C4-2B (cell line): ENCODE measurements around the gene ZBP1.
"Not testable (repeated sequence)": the region's sequence is repeated elsewhere in the genome, so short reads cannot be mapped to it uniquely, and the experiment has no call there.

ENCODE experiments used
- H3K27ac ChIP-seq: fragments of 450-650 bp; 2 replicates; pipeline ENCODE4 v1.5.1; 2017
- ZFX ChIP-seq: fragments of 450-650 bp; IDR thresholded peaks from 2 replicates; pipeline ENCODE4 v1.6.1; 2017
- TF ChIP-seq, protein P1 (sequence below): fragments of 450-650 bp; conservative IDR thresholded peaks from 2 replicates; pipeline ENCODE4 v1.5.1; 2017; ENCODE audit warnings: mild to moderate bottlenecking

Gene ZBP1

DNA sequence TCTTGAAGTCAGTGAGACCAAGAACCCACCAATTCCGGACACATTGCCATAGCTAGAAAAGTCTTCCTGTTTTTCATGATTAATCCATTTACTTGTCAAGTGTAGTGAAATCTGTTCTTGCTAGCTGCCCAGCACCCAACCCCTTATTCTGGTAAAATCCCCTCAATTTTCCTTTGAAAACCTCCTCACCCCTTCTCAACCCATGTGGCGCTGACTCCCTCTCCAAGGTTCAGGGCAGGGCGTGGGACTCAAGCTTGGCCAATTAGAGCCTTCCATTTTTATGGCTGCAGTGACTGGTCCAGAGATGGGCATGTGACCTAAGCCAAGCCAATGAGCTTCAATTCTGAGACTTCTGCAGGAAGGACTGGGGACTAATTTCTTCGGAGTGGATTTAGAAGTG, 9.8 kb upstream of the ZBP1 start:
- H3K27ac ChIP-seq = no peak overlapping the region

DNA sequence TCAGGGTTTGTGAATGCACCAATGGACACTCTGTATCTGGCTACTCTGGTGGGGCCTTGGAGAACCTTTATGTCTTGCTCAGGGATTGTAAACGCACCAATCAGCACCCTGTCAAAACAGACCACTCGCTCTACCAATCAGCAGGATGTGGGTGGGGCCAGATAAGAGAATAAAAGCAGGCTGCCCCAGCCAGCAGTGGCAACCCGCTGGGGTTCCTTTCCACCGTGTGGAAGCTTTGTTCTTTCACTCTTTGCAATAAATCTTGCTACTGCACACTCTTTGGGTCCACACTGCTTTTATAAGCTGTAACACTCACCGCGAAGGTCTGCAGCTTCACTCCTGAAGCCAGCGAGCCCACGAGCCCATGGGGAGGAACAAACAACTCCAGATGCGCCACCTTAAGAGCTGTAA, 9.3 kb upstream of the ZBP1 start:
- not testable (repeated sequence) for H3K27ac ChIP-seq

More for the DNA sequence above, 9.8 kb upstream of the ZBP1 start:
- TF ChIP-seq, protein P1, sequence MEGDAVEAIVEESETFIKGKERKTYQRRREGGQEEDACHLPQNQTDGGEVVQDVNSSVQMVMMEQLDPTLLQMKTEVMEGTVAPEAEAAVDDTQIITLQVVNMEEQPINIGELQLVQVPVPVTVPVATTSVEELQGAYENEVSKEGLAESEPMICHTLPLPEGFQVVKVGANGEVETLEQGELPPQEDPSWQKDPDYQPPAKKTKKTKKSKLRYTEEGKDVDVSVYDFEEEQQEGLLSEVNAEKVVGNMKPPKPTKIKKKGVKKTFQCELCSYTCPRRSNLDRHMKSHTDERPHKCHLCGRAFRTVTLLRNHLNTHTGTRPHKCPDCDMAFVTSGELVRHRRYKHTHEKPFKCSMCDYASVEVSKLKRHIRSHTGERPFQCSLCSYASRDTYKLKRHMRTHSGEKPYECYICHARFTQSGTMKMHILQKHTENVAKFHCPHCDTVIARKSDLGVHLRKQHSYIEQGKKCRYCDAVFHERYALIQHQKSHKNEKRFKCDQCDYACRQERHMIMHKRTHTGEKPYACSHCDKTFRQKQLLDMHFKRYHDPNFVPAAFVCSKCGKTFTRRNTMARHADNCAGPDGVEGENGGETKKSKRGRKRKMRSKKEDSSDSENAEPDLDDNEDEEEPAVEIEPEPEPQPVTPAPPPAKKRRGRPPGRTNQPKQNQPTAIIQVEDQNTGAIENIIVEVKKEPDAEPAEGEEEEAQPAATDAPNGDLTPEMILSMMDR = no peak
- no peak for TF ChIP-seq ZFX

DNA sequence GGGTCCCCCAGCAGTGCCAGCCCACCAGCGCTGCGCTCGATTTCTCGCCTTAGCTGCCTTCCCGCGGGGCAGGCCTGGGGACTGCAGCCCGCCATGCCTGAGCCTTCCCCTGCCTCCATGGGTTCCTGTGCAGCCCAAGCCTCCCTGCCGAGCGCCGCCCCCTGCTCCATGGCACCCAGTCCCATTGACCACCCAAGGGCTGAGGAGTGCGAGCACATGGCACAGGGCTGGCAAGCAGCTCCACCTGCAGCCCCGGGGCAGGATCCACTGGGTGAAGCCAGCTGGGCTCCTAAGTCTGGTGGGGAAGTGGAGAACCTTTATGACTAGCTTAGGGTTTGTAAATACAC, 8.7 kb upstream of the ZBP1 start:
- H3K27ac ChIP-seq = not testable (repeated sequence)

DNA sequence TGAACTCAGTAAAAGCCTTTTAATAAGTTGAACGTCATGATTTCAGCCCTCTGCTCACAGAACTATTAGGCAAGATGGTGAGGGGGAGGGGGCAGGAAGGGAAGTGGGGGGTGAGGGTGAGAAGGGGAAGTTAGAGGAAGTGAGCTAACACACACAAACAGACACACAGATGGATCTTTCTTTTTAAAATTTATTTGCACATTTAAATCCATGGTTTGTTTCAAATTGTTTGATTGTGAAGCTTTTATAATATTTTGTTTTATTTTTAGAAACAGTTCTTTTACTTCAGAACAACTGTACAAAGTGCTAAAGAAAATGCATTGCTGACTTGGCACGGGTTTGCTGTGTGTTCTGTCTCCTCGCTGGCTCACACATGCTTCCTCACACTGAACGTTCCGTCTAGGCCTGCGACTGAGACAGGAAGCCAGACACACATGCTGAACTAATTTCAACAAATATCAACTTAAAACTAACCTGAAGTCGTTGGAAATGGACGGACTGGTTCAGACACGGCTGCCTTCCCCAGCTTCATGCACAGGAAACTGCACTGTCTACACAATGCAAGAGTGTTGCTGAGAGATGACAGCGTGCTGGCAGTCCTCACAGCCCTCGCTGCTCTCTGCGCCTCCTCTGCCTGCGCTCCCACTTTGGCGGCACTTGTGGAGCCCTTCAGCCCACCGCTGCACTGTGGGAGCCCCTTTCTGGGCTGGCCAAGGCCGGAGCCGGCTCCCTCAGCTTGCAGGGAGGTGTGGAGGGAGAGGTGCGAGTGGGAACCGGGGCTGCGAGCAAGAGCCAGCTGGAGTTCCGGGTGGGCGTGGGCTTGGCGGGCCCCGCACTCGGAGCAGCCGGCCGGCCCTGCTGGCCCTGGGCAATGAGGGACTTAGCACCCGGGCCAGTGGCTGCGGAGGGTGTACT, 8.1 kb upstream of the ZBP1 start:
- H3K27ac ChIP-seq = no peak overlapping the region
- TF ChIP-seq, protein P1 = no peak
- no peak for TF ChIP-seq ZFX

DNA sequence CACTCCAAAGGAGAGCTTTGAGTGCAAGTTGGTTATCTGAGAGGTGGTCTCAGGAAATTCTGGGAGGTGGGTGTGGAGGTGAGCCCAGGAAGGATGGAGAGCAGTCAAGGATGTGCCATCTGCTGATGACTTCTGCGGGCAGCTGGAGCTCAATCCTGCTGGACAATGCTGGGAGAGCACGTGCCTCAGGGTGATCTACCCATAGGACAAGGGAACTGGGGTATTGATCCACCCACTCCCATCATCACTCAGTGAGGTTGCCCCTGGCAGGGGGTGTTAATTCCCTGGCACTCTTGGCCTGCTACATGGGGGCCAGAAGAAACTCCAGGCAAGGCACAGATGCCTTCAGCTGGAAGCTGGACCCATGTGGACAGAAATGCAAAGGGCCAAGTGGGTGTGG, 7.1 kb upstream of the ZBP1 start:
- TF ChIP-seq, protein P1 = no peak
- TF ChIP-seq ZFX = no peak
- H3K27ac ChIP-seq = no peak overlapping the region

DNA sequence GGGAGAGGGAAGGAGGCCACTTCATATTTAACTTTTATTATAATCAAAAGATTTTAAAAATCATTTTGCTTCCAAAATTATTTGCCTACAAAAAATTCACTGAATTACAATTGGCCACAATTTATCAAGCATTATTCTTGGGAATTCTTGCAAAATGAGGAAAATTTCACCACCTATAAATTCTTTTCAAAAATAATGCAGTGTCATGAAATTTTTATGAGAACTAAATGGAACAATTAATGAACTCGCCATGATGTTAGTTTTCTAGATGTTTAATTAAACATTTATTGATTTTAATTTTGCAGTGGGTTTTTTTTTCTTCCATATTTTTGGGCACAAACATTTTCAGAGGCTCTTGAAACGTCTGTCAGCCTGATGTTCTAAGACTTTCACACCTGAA, 5.8 kb upstream of the ZBP1 start:
- TF ChIP-seq, protein P1 = no peak
- no peak overlapping the region for H3K27ac ChIP-seq

DNA sequence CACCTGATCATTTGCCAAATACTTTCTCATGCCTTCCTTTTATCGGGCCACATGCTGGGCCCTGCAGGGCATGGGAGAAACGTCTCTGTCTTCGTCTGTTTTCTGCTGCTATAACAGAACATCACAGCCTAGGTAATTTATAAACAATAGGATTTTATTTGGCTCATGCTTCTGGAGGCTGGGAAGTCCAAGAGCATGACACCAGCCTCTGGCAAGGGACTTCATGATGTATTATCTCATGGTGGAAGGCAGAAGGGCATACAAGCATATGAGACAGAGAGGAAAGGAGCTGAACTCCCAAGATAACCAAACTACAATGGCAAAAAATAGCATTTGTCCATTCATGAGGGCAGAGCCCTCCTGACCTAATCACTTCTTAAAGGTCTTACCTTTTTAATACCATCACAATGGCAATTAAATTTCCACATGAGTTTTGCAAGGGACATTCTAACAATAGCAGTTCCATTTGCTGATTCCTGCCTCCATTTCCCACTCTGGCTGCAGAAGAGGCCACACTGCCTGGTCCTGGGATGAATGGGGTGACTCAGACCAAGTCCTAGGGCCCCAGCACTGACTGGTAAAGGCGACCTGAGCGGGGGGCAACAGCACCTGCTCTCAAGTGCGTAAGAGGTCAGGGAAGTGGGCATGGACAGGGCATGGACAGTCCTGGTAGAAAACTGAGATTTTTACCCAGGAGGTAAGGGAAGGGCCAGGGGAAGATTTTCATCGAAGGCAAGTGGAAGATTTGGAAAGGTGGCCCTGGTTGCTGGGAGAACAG, 5.1 kb upstream of the ZBP1 start:
- TF ChIP-seq ZFX = no peak
- TF ChIP-seq, protein P1 = no peak
- no peak overlapping the region for H3K27ac ChIP-seq

DNA sequence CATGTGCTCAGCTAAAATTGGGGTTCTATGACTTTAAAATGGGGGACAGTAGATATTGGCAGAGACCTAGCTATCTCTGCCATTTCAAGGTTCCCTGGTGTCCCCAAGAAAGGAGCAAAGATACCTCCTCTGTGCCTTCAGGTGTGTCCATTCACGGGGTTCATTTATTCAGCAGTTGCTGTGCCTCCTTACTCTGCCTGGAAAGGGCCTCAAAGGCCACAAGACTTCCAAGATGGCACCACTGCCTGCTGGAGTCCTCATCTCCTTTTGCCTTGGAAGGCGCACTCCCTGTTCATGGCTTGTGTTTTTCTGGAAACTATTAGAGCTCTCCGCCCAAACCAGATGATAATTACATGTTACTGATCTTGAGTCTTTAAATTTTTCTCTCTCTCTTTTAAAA, 3.9 kb upstream of the ZBP1 start:
- no peak overlapping the region for H3K27ac ChIP-seq
- TF ChIP-seq, protein P1 = no peak
- no peak for TF ChIP-seq ZFX
